Bronchial smooth muscle cell (primary cell): ENCODE results near the gene GGT1. TPM values are rescaled to one million over a fixed set of nuclear protein-coding genes. Genes with fewer than 3 reads are reported as not detected.

Source experiments
- total RNA-seq: library from RNA; depleted of rRNA; stranded (reverse); fragments of >200 nt; gene quantifications from 2 replicates; pipeline ENCODE4 v1.2.1, GENCODE V29; 2014

The GGT1 gene
- total RNA-seq, result 0.69 and 0.95 TPM in 2 replicates

DNA sequence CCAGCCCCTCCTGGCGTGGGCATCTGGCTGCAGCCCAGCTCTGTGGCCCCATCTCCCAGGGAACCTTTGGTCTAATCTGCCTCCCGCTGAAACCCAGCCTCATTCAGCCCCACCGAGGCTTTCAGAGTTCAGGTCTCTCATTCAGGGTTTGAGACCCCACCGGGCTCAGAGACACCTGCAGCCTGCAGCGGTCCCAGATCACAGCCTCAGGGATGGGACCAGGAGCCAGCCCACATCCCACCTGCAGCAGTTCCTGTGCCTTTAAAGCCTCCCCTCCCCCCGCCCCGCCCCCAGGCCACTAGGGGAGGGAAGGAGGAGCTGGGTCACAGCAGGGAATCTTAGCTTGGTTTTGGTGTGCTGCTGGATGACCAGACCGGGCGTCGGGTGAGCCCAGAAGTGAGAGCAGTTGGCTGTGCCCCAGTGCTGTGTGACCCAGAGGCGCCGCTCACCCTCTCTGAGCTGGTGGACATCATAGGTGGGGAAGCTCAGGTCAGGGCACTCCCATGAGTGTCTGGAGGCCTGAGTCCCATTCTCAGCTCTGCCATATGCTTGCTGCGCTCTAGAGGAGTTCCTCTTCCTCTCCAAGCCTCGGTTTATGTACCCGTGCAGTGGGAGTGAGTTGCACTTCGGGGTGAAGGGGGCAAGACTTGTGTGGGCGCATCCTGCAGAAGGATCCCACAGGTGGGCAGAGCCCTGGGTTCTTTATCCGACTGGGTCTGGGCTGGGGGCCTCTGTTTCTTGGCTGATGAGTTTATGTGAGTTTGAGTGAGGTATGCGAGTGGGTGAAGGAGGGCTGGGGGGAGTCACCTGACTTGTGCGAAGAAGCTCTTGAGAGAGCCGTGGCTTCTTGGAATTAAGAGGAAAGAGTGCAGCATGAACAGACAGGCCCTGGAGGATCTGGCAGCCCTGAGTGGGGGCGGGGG is at the start of gene GGT1:
GGT1 (plus strand) TSS at position 347 of the 923 bp plus-strand sequence. CDS start 7,889 bp downstream, outside the sequence.

DNA sequence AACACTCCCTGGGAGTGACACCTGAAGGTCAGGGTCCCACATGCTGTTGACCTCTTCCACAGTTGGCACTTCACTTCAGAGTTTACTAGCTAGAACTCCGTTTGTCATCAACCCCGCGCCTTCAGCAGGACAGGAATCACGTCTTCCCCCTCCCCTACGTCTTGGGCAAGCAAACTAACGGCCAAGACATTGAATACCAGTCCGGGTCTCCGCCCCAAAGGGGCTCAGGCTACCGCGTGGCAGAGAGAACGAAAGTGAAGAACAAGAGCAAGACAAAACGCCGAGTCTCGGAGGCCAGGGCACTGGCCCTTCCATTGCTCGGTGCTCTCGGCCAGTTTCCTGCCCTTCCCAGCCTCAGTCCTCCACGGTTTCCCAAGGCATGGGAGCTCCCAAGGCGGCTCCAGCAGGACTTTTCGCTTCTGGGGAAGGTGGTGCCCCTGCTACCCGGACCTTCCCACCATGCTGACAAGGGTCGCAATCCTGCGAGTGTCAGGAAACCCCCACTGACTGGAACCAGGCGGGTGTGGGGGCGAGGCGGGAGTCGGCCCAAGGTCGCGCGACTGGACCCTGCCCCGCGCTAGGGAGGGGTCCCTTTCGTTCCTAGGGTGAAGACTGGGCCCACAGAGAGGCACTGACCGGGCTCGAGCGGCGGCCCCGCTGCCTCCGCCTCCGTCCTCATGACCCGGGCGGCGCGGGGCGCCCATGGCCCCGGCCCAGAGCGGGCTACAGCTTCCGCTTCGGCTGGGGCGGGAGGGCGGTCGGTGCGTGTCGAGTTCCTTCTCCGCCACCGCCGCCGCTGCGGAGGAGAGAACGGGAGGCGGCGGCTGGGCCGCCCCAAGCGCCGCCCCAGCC is 48.5 kb upstream of the GGT1 start, which contains the start of gene GUCD1:
GUCD1 (minus strand) TSS at position 826 of the 852 bp plus-strand sequence; CDS start at position 679, 147 bp downstream.

DNA sequence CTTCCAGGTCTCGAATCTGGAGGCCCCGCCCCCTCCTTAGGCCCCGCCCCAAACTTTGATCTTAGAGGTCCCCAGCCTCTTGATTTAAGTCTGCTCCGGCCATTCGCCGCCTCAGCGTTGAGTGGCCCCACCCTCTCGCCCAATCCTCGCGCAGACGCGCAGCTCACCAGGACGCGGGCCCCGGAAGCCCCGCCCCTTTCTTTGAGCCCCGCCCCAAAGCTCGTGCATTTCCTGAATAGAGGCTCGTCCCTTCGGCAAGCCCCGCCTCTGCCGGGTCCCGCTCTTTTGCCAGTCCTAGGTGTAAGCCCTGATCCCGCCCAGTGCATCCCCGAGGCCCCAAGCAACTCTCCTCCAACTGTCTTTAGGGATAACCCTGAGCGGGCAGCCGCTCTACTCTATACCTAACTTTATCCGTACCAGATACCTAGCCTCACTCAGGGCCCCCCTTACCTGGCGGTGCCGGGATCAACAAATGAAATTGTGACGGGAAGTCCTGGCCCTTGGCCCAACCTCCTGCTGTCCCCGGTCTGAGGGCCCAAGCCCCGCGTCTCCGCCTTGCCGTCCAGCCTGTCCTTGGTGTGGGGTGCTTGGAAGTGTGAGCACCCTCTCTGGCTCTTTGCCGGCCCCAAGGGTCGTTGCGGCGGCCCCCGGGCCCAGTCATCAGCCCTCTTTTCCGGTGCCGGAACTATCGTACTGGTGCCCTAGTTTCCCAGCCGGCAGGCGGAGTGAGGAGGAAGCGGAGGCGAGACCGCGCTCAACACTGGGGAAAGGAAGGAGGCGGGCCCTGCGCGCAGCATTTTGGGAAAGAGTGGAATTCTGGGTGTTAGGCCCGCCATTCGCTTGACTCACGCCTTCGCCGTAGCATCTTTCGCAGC is 47.6 kb upstream of the GGT1 start, which contains the start of gene SNRPD3:
SNRPD3 (plus strand) TSS at position 835 of the 875 bp plus-strand sequence. CDS start 1,676 bp downstream, outside the sequence.

DNA sequence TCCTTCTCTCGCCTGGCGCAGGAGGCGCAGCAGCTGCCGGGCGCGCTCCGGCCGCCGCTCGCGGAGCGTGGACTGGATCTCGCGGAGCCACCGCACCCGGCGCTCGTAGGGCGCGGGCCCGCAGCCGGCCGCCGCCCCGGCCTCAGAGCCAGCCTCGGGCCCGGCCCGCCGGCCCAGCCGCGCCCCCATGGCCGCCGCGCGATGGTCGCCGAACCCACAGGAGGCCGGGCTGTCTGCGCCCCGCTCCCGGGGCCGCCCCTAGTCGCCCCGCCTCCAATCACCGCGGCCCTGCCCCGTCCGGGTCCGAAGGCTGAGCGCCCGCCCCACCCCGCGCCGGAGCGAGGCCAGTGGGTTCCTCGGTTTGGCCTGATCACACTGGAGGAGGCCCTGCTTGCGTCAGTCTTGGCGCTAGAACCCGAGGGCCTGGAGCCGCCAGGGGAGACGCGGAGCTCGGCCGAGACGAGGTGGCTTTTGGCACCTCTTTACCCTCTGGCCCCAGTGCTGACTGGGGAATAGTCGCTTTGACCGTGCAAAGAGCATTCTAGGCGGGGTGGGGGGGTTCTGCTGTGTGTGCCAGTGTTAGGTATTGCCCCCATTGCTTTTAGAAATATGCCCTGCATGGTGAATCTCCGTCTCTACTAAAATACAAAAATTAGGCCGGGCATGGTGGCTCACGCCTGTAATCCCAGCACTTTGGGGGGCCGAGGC is 10.0 kb upstream of the GGT1 start, which contains the start of gene LRRC75B:
LRRC75B (minus strand) TSS at position 223 of the 708 bp plus-strand sequence; CDS start at position 189, 34 bp downstream.

Other genes starting within 250 kb of the GGT1 start
- gene ADORA2A, start 175.6 kb upstream of the GGT1 start, total RNA-seq, result 0.34 and 0.63 TPM in 2 replicates
- gene UPB1, start 107.9 kb upstream of the GGT1 start, total RNA-seq, result not detected in 2 replicates
- gene GUCD1, start 48.1 kb upstream of the GGT1 start, total RNA-seq, result 134 and 147 TPM in 2 replicates
- 129 and 162 TPM in 2 replicates for gene SNRPD3, start 47.2 kb upstream of the GGT1 start, total RNA-seq
- gene LRRC75B, start 10.1 kb upstream of the GGT1 start, total RNA-seq, result 4.9 and 6.5 TPM in 2 replicates
- not detected in 2 replicates for gene PIWIL3, start 171.5 kb downstream of the GGT1 start, total RNA-seq
- not detected in 2 replicates for gene SGSM1, start 203.0 kb downstream of the GGT1 start, total RNA-seq